T-helper 17 cell (primary cell): ENCODE data around the gene MATK. TPM values are rescaled to one million over a fixed set of nuclear protein-coding genes. Genes with fewer than 3 reads are reported as not detected.
A peak's percentile ranks its signal among the peaks of the same experiment; 100 is the strongest.

Experiments used
- ATAC-seq: fragments of 150-1000 bp; cut with Tn5 transposase; 2 replicates; pipeline ENCODE4 v1.10.0; 2021; ENCODE audit warnings: mild to moderate bottlenecking, moderate library complexity
- DNase-seq, 3 donors: peaks; one replicate each; pipeline versions ENCODE4 v3.0.0 to v3.0.0-alpha.2; 2020 to 2021
- H3K9me3 ChIP-seq: one replicate; pipeline ENCODE4 v1.7.0; 2013; ENCODE audit warnings: low read length, mild to moderate bottlenecking; ENCODE audit not compliant: control insufficient read depth, poor library complexity, severe bottlenecking
- H3K27ac Mint-ChIP-seq: one replicate; pipeline ENCODE4 v1.8.0; 2022; ENCODE audit warnings: mild to moderate bottlenecking, moderate library complexity, mixed read lengths
- H3K27me3 Mint-ChIP-seq: one replicate; pipeline ENCODE4 v1.8.0; 2022; ENCODE audit warnings: mixed read lengths
- H3K36me3 Mint-ChIP-seq: one replicate; pipeline ENCODE4 v1.8.0; 2022; ENCODE audit warnings: low read depth, mixed read lengths
- H3K4me1 Mint-ChIP-seq: one replicate; pipeline ENCODE4 v1.8.0; 2022; ENCODE audit warnings: mild to moderate bottlenecking, mixed read lengths
- H3K4me3 Mint-ChIP-seq: one replicate; pipeline ENCODE4 v1.8.0; 2022; ENCODE audit warnings: mild to moderate bottlenecking, moderate library complexity, mixed read lengths
- total RNA-seq, 4 donors: library from RNA in 2 of 4; stranded (reverse) in 2 of 4; gene quantifications; one replicate each; pipeline ENCODE4 v1.2.3 and lab custom pipeline; 2022 to 2026

The MATK gene, protein sequence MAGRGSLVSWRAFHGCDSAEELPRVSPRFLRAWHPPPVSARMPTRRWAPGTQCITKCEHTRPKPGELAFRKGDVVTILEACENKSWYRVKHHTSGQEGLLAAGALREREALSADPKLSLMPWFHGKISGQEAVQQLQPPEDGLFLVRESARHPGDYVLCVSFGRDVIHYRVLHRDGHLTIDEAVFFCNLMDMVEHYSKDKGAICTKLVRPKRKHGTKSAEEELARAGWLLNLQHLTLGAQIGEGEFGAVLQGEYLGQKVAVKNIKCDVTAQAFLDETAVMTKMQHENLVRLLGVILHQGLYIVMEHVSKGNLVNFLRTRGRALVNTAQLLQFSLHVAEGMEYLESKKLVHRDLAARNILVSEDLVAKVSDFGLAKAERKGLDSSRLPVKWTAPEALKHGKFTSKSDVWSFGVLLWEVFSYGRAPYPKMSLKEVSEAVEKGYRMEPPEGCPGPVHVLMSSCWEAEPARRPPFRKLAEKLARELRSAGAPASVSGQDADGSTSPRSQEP
- 10 to 100 TPM; 10.0 to 13.3 TPM for total RNA-seq
- total RNA-seq (lab: John Stamatoyannopoulos, UW), result 2.4 to 6.9 reads per million in 2 donors

- peak; percentile 41 for ATAC-seq
- no peaks in the 10 kb centered on the region for H3K36me3 Mint-ChIP-seq
- no peak for DNase-seq
- H3K27me3 Mint-ChIP-seq, result no peaks in the 10 kb centered on the region
- H3K4me3 Mint-ChIP-seq, result peak within 1 kb of the TSS; percentile 83
- peaks cover 2% of the 10 kb centered on the region for H3K4me1 Mint-ChIP-seq
- peaks cover 3% of the 10 kb centered on the region for H3K9me3 ChIP-seq
- H3K27ac Mint-ChIP-seq, result no peak within 1 kb of the TSS
These were observed at the start of gene MATK for GRCh38 chr19:3785938-3786824. TSS of gene MATK (minus strand) at chr19:3786381. CDS start at chr19:3785135, 1,246 bp downstream.

DNA sequence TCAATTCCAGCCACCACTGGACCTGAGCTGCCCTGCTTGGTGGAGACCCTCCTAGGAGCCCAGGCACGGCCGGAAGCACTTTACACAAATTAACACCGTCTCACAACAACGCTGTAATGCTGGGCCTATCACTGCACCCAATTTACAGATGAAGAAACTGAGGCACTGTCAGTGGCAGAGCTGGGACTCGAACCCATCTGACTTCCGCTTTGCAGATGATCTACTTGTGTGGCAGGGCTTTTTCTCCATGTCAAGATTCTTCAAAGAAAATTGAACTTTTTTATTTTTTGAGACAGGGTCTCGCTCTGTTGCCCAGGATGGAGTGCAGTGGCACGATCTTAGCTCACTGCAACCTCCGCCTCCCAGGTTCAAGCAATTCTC, 48.9 kb upstream of the MATK start:
- Mint-ChIP-seq H3K27me3 (no peaks in the 10 kb centered on the region), H3K4me1 (no peaks in the 10 kb centered on the region), H3K27ac (no peak overlapping the region), H3K4me3 (no peak overlapping the region), H3K36me3 (no peaks in the 10 kb centered on the region)
- H3K9me3 ChIP-seq, result no peaks in the 10 kb centered on the region
- DNase-seq, result no peak
- ATAC-seq, result no peak

- H3K9me3 ChIP-seq, result no peaks in the 10 kb centered on the region
- Mint-ChIP-seq H3K27ac (no peak overlapping the region), H3K27me3 (no peaks in the 10 kb centered on the region), H3K4me1 (no peaks in the 10 kb centered on the region), H3K4me3 (no peak overlapping the region), H3K36me3 (no peaks in the 10 kb centered on the region)
- ATAC-seq (no peak), DNase-seq (no peak)
These were observed 48.3 kb upstream of the MATK start for GRCh38 chr19:3834349-3835054.

GRCh38 chr19:3833578-3834348, 47.6 kb upstream of the MATK start:
- no peaks in the 10 kb centered on the region for H3K9me3 ChIP-seq
- ATAC-seq, result no peak
- no peak overlapping the region for H3K4me3 Mint-ChIP-seq
- no peaks in the 10 kb centered on the region for H3K36me3 Mint-ChIP-seq
- DNase-seq, result no peak
- H3K27ac Mint-ChIP-seq, result no peak overlapping the region
- H3K27me3 Mint-ChIP-seq, result no peaks in the 10 kb centered on the region
- H3K4me1 Mint-ChIP-seq, result no peaks in the 10 kb centered on the region

- Mint-ChIP-seq H3K4me3 (no peak overlapping the region), H3K36me3 (no peaks in the 10 kb centered on the region), H3K27ac (no peak overlapping the region), H3K27me3 (no peaks in the 10 kb centered on the region), H3K4me1 (peaks cover 4% of the 10 kb centered on the region)
- ATAC-seq, result no peak
- DNase-seq, result no peak
- no peaks in the 10 kb centered on the region for H3K9me3 ChIP-seq
These were observed 45.8 kb upstream of the MATK start for GRCh38 chr19:3832001-3832400.

DNA sequence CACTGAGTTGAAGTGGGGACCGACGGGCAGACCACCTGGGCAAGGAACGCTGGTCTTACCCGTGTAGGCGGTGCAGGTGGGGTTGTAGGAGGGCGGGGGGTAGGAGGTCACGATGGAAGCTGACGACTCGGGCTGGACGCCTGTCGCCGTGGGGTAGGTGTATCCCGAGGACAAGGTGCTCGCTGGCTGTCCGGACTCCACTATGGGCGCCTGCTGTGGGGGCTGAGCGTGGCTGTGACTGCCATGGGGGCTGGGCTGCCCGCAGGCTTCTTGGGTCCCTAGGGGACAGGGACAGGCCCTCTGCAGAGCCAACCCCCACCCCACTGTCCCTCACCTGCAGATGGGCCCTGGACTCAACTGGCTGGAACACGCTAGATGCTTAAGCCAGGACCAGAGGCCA, 45.4 kb upstream of the MATK start:
- H3K4me3 Mint-ChIP-seq, result no peak overlapping the region
- DNase-seq (no peak), ATAC-seq (no peak)
- no peaks in the 10 kb centered on the region for H3K9me3 ChIP-seq
- no peak overlapping the region for H3K27ac Mint-ChIP-seq
- peaks cover 4% of the 10 kb centered on the region for H3K4me1 Mint-ChIP-seq
- H3K27me3 Mint-ChIP-seq, result no peaks in the 10 kb centered on the region
- H3K36me3 Mint-ChIP-seq, result no peaks in the 10 kb centered on the region

GRCh38 chr19:3830621-3831589, 44.7 kb upstream of the MATK start:
- no peak overlapping the region for H3K4me3 Mint-ChIP-seq
- no peak for DNase-seq
- no peak for ATAC-seq
- no peaks in the 10 kb centered on the region for H3K36me3 Mint-ChIP-seq
- H3K4me1 Mint-ChIP-seq, result peaks cover 4% of the 10 kb centered on the region
- peaks cover 5% of the 10 kb centered on the region for H3K27me3 Mint-ChIP-seq
- no peak overlapping the region for H3K27ac Mint-ChIP-seq
- no peaks in the 10 kb centered on the region for H3K9me3 ChIP-seq

GRCh38 chr19:3827306-3827705, 41.1 kb upstream of the MATK start:
- no peaks in the 10 kb centered on the region for H3K9me3 ChIP-seq
- Mint-ChIP-seq H3K27me3 (peaks cover 10% of the 10 kb centered on the region), H3K27ac (no peak overlapping the region), H3K4me3 (no peak overlapping the region), H3K36me3 (no peaks in the 10 kb centered on the region), H3K4me1 (peaks cover 4% of the 10 kb centered on the region)
- DNase-seq, result no peak
- no peak for ATAC-seq

DNA sequence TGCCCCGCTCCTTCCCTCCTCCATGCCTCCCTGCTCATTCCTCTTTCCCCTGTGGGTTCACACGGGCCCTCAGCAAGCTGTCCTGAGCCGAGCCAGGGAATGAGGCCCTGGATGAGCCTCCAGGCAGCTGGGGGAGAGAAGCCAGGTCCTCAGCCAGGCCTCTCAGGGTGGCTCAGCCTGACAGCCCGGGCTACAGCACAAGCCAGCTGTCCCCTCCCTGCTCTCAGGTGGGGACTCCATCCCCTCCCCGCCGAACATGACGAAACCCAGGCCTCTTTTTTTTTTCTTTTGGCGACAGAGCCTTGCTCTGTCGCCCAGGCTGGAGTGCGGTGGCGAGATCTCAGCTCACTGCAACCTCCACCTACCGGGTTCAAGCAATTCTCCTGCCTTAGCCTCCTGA, 40.0 kb upstream of the MATK start:
- Mint-ChIP-seq H3K4me1 (peaks cover 11% of the 10 kb centered on the region), H3K4me3 (no peak overlapping the region), H3K27ac (no peak overlapping the region), H3K27me3 (peaks cover 10% of the 10 kb centered on the region), H3K36me3 (no peaks in the 10 kb centered on the region)
- DNase-seq (no peak), ATAC-seq (no peak)
- H3K9me3 ChIP-seq, result no peaks in the 10 kb centered on the region

DNA sequence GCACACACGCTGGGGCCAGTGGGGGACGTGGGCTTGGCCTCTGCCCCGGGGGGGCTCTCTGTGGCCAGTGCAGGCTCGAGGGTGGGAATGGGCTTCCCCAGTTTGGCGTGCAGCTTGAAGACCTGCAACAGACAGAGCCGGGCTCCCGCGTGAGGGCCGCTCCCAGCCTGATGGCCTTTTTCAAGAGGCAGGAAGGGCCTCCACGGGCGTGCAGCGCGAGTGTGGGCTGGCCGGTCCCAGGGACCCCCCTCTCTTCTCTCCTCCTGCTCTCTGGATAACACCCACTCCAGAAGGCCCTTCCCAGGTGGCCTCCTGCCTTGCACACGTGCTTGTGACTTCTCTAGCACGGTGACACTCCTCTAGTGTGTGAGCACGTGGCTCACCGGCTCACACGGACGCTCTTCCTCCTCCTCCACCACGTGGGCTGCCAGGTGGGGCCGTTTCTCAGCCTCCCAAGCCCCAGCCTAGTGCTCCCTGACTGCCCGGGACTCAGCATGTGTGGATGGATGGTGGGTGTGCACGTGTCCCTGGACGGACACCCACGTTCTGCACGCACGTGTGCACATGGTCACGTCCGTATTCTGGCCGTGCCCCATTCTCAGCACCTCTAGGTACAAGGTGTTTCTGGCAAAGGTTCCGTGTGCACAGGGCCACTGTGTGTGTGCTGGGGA, 39.2 kb upstream of the MATK start:
- peaks cover 10% of the 10 kb centered on the region for H3K27me3 Mint-ChIP-seq

GRCh38 chr19:3823350-3823713, 37.2 kb upstream of the MATK start:
- H3K9me3 ChIP-seq, result no peaks in the 10 kb centered on the region
- Mint-ChIP-seq H3K4me3 (no peak overlapping the region), H3K4me1 (peaks cover 10% of the 10 kb centered on the region), H3K36me3 (no peaks in the 10 kb centered on the region), H3K27ac (no peak overlapping the region), H3K27me3 (peaks cover 10% of the 10 kb centered on the region)
- DNase-seq, result no peak
- ATAC-seq, result no peak

More for the DNA sequence above, 39.2 kb upstream of the MATK start:
- no peak overlapping the region for H3K4me3 Mint-ChIP-seq
- no peaks in the 10 kb centered on the region for H3K36me3 Mint-ChIP-seq
- DNase-seq, result no peak
- no peak for ATAC-seq
- H3K4me1 Mint-ChIP-seq, result peaks cover 11% of the 10 kb centered on the region
- H3K27ac Mint-ChIP-seq, result no peak overlapping the region
- no peaks in the 10 kb centered on the region for H3K9me3 ChIP-seq
